ENCODE results near the gene INA.

The INA gene

GRCh38 chr10:103295374-103296015 is 18.6 kb downstream of the INA start:
- in situ Hi-C loops (cut with HindIII; ENCODE audit: low sequenced_read_pairs) = no loop called here
- no peak overlapping the region for H3K4me3 ChIP-seq (ENCODE audit: low read depth, low read length)
- no peak for TF ChIP-seq CTCF (IDR thresholded peaks at IDR 0.05; ENCODE audit: low read depth, low read length)
- peak; percentile 66 for DNase-seq (ENCODE audit: low read depth, low spot score)

GRCh38 chr10:103307594-103307993 is 30.7 kb downstream of the INA start:
- in situ Hi-C loops (cut with HindIII; ENCODE audit: low sequenced_read_pairs) = no loop called here
- DNase-seq (ENCODE audit: low read depth, low spot score) = no peak
- no peak for TF ChIP-seq CTCF (IDR thresholded peaks at IDR 0.05; ENCODE audit: low read depth, low read length)
- no peak overlapping the region for H3K4me3 ChIP-seq (ENCODE audit: low read depth, low read length)

GRCh38 chr10:103310197-103310596 is 33.3 kb downstream of the INA start:
- TF ChIP-seq CTCF (IDR thresholded peaks at IDR 0.05; ENCODE audit: low read depth, low read length) = no peak
- in situ Hi-C loops (cut with HindIII; ENCODE audit: low sequenced_read_pairs) = no loop called here
- DNase-seq (ENCODE audit: low read depth, low spot score) = no peak

GRCh38 chr10:103316087-103316486 is 39.1 kb downstream of the INA start:
- in situ Hi-C loops (cut with HindIII; ENCODE audit: low sequenced_read_pairs) = no loop called here
- DNase-seq (ENCODE audit: low read depth, low spot score) = no peak
- TF ChIP-seq CTCF (IDR thresholded peaks at IDR 0.05; ENCODE audit: low read depth, low read length) = no peak
- no peak overlapping the region for H3K4me3 ChIP-seq (ENCODE audit: low read depth, low read length)

More at GRCh38 chr10:103310197-103310596, 33.3 kb downstream of the INA start:
- H3K4me3 ChIP-seq (ENCODE audit: low read depth, low read length) = no peak overlapping the region

- in situ Hi-C loops (cut with HindIII; ENCODE audit: low sequenced_read_pairs) = no loop called here
- TF ChIP-seq CTCF (IDR thresholded peaks at IDR 0.05; ENCODE audit: low read depth, low read length) = no peak
- H3K4me3 ChIP-seq (ENCODE audit: low read depth, low read length) = no peak overlapping the region
- DNase-seq (ENCODE audit: low read depth, low spot score) = no peak
Observed at GRCh38 chr10:103327906-103328305, 51.0 kb downstream of the INA start.

- peak; percentile 64 for TF ChIP-seq CTCF (IDR thresholded peaks at IDR 0.05; ENCODE audit: low read depth, low read length)
- peak; percentile 24 for DNase-seq (ENCODE audit: low read depth, low spot score)
- in situ Hi-C loops (cut with HindIII; ENCODE audit: low sequenced_read_pairs) = no loop called here
- no peak overlapping the region for H3K4me3 ChIP-seq (ENCODE audit: low read depth, low read length)
Observed at GRCh38 chr10:103333934-103334520, 57.1 kb downstream of the INA start.
